Panc1 (cell line): Measurements from ENCODE around the gene CD164L2. TPM values are rescaled to one million over a fixed set of nuclear protein-coding genes. Genes with fewer than 3 reads are reported as not detected.

Experiments
- ATAC-seq: fragments of 200-7000 bp; cut with Tn5 transposase; 2 replicates; pipeline ENCODE4 v1.9.1; 2020; ENCODE audit warnings: mild to moderate bottlenecking, moderate library complexity
- BruUV-seq: library from RNA; stranded (reverse); fragments of 400-500 nt; replicated peaks from 2 replicates; lab custom pipeline; 2021; lab: Mats Ljungman, UMichigan
- CTCF ChIA-PET: fragments of 300-600 bp; sonication (Branson Sonifier 250); formaldehyde crosslinking; loops from one replicate; lab custom pipeline; 2022; ENCODE audit warnings: antibody characterized with exemption; lab: Charles Lee
- POLR2A ChIA-PET: fragments of 300-600 bp; sonication (Branson Sonifier 250); formaldehyde crosslinking; loops from one replicate; lab custom pipeline; 2022; ENCODE audit warnings: antibody characterized with exemption; lab: Charles Lee
- DNase-seq: peaks from one replicate; pipeline ENCODE4 v3.0.0-alpha.2; 2010; ENCODE audit warnings: low read depth, low spot score
- H3K27ac ChIP-seq: 2 replicates; pipeline ENCODE4 v1.5.1; 2011; ENCODE audit warnings: mild to moderate bottlenecking, low read length, inconsistent platforms
- H3K27me3 ChIP-seq: fragments of 200-500 bp; sonication (Bioruptor generic); 2 replicates; pipeline ENCODE4 v1.6.0; 2014; ENCODE audit warnings: low read length, inconsistent platforms; ENCODE audit not compliant: control insufficient read depth, insufficient read depth
- H3K36me3 ChIP-seq: fragments of 200-500 bp; sonication (Bioruptor generic); 2 replicates; pipeline ENCODE4 v1.5.1; 2014; ENCODE audit warnings: inconsistent platforms, mild to moderate bottlenecking, low read length, moderate library complexity; ENCODE audit not compliant: control insufficient read depth, insufficient read depth
- H3K4me1 ChIP-seq: 2 replicates; pipeline ENCODE4 v1.5.1; 2011; ENCODE audit warnings: inconsistent platforms, mild to moderate bottlenecking, low read length, moderate library complexity; ENCODE audit not compliant: control insufficient read depth, insufficient read depth
- H3K4me3 ChIP-seq, 2 experiments: 2 replicates each; pipeline ENCODE4 v1.5.1; 2011 to 2012; ENCODE audit warnings: low read depth in 2 of 2, low read length in 2 of 2, mild to moderate bottlenecking in 2 of 2, inconsistent platforms in 1 of 2, moderate library complexity in 1 of 2
- H3K9me3 ChIP-seq: fragments of 200-500 bp; sonication (Bioruptor generic); 2 replicates; pipeline ENCODE4 v1.5.1; 2014; ENCODE audit warnings: low read depth, mild to moderate bottlenecking, inconsistent platforms, low read length, moderate library complexity; ENCODE audit not compliant: control insufficient read depth, insufficient read depth
- POLR2AphosphoS5 ChIP-seq: IDR thresholded peaks from 2 replicates; pipeline ENCODE4 v1.6.1; 2012; ENCODE audit warnings: mild to moderate bottlenecking, low read depth, low read length, moderate library complexity
- SIN3A ChIP-seq: IDR thresholded peaks from 2 replicates; pipeline ENCODE4 v1.6.1; 2012; ENCODE audit warnings: low read depth, mild to moderate bottlenecking, low read length, moderate library complexity, borderline replicate concordance; ENCODE audit not compliant: insufficient read depth
- in situ Hi-C: cut with HindIII; loops from 2 replicates; pipeline ENCODE4 v1.10.0; 2016; ENCODE audit warnings: low sequenced_read_pairs, low pct_unique_long_range_greater_than_20kb
- intact Hi-C: fragments of 100-400 bp; cut with micrococcal nuclease; formaldehyde crosslinking; loops from one replicate; pipeline ENCODE4 v1.10.0; 2022; ENCODE audit not compliant: unreplicated experiment
- total RNA-seq: library from RNA; stranded (reverse); gene quantifications from one replicate; pipeline ENCODE4 v1.2.1, GENCODE V29; 2021; ENCODE audit not compliant: unreplicated experiment
- TF ChIP-seq, protein P1 (sequence below): fragments of 450-650 bp; IDR thresholded peaks from 2 replicates; pipeline ENCODE4 v1.5.1; 2017; ENCODE audit warnings: mild to moderate bottlenecking

CD164L2 gene
- total RNA-seq, 1 experiment from 2014 or later, result 0.13 TPM

GRCh38 chr1:27349784-27350662 lies 33.1 kb downstream of the CD164L2 start:
- Histone ChIP-seq H3K27ac (peak overlapping the region; percentile 83), H3K4me1 (peaks cover 19% of the 10 kb centered on the region), H3K4me3 (peak overlapping the region; percentile 46 to 59), H3K27me3 (no peaks in the 10 kb centered on the region), H3K9me3 (no peaks in the 10 kb centered on the region), H3K36me3 (no peaks in the 10 kb centered on the region)
- CTCF ChIA-PET, result interaction anchor here (0.5 to 1.0 kb wide), 7 partner anchors 13 to 240 kb away, joined by 3 to 10 read pairs (median 4); no protein-coding TSS in a partner anchor
- POLR2A ChIA-PET, result interaction anchor here (0.6 kb wide), 2 partner anchors 218 to 385 kb away, joined by 3 read pairs; no protein-coding TSS in a partner anchor
- intact Hi-C loops, result no loop called here
- DNase-seq (no peak), ATAC-seq (peak; percentile 89)
- in situ Hi-C loops, result no loop called here
- TF ChIP-seq, protein P1, sequence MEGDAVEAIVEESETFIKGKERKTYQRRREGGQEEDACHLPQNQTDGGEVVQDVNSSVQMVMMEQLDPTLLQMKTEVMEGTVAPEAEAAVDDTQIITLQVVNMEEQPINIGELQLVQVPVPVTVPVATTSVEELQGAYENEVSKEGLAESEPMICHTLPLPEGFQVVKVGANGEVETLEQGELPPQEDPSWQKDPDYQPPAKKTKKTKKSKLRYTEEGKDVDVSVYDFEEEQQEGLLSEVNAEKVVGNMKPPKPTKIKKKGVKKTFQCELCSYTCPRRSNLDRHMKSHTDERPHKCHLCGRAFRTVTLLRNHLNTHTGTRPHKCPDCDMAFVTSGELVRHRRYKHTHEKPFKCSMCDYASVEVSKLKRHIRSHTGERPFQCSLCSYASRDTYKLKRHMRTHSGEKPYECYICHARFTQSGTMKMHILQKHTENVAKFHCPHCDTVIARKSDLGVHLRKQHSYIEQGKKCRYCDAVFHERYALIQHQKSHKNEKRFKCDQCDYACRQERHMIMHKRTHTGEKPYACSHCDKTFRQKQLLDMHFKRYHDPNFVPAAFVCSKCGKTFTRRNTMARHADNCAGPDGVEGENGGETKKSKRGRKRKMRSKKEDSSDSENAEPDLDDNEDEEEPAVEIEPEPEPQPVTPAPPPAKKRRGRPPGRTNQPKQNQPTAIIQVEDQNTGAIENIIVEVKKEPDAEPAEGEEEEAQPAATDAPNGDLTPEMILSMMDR, result no peak
- 0 out of 2 replicates have a peak, but pooled peaks have one; percentile 9 for TF ChIP-seq POLR2AphosphoS5
- no TSS peak for BruUV-seq

- Histone ChIP-seq H3K36me3 (no peaks in the 10 kb centered on the region), H3K27ac (peak overlapping the region; percentile 83), H3K9me3 (no peaks in the 10 kb centered on the region), H3K27me3 (no peaks in the 10 kb centered on the region), H3K4me1 (peaks cover 19% of the 10 kb centered on the region), H3K4me3 (peak overlapping the region; percentile 46 to 59)
- TF ChIP-seq POLR2AphosphoS5 (peak; percentile 38; the same call in 1 of the 2 replicates), SIN3A (no peak; the same call in 1 of the 2 replicates)
- TF ChIP-seq, protein P1, result no peak
- peak; percentile 81 for ATAC-seq
- no peak for DNase-seq
- in situ Hi-C loops (no loop called here), intact Hi-C loops (no loop called here)
- ChIA-PET POLR2A (interaction anchor here (0.6 kb wide), 1 partner anchor 219 kb away, joined by 3 read pairs; no protein-coding TSS in a partner anchor), CTCF (interaction anchor here (0.5 to 1.0 kb wide), 6 partner anchors 14 to 239 kb away, joined by 3 to 10 read pairs (median 4); no protein-coding TSS in a partner anchor)
- no TSS peak for BruUV-seq
Observed at GRCh38 chr1:27348861-27349783, 34.0 kb downstream of the CD164L2 start.
